Neural progenitor cell (in vitro differentiated cells): Measurements from ENCODE around the gene NKPD1.

Experiments
- CTCF ChIP-seq: fragments of 200-600 bp; sonication (generic); IDR thresholded peaks from 2 replicates; pipeline ENCODE4 v1.5.1; 2017; ENCODE audit warnings: antibody characterized with exemption, mild to moderate bottlenecking
- EZH2 ChIP-seq: fragments of 200-600 bp; sonication (generic); IDR thresholded peaks from 2 replicates; pipeline ENCODE4 v1.6.1; 2017; ENCODE audit warnings: antibody characterized with exemption, mild to moderate bottlenecking, moderate library complexity
- EZH2phosphoT487 ChIP-seq: fragments of 200-600 bp; sonication (generic); IDR thresholded peaks from 2 replicates; pipeline ENCODE4 v1.6.1; 2017; ENCODE audit warnings: antibody characterized with exemption

- no peak for TF ChIP-seq EZH2
- no peak for TF ChIP-seq CTCF
- TF ChIP-seq EZH2phosphoT487, result no peak
These were observed 24.1 kb downstream of the NKPD1 start for GRCh38 chr19:45136507-45137178.
